ENCODE data around the gene CTBP1.

The CTBP1 gene

GRCh38 chr4:1177274-1178141, 71.4 kb downstream of the CTBP1 start:
- no peak for TF ChIP-seq CTCF (IDR thresholded peaks at IDR 0.05; ENCODE audit: extremely low read depth, insufficient read depth, missing control alignments)
- DNase-seq (ENCODE audit: low spot score), result no peak
- in situ Hi-C loops (cut with MboI; ENCODE audit: low pct_unique_long_range_greater_than_20kb, low sequenced_read_pairs, unreplicated experiment), result no loop called here

GRCh38 chr4:1176398-1177273, 72.3 kb downstream of the CTBP1 start:
- TF ChIP-seq CTCF (IDR thresholded peaks at IDR 0.05; ENCODE audit: extremely low read depth, insufficient read depth, missing control alignments), result no peak
- no peak for DNase-seq (ENCODE audit: low spot score)
- in situ Hi-C loops (cut with MboI; ENCODE audit: low pct_unique_long_range_greater_than_20kb, low sequenced_read_pairs, unreplicated experiment), result no loop called here

GRCh38 chr4:1175635-1176229, 73.2 kb downstream of the CTBP1 start:
- TF ChIP-seq CTCF (IDR thresholded peaks at IDR 0.05; ENCODE audit: extremely low read depth, insufficient read depth, missing control alignments), result no peak
- in situ Hi-C loops (cut with MboI; ENCODE audit: low pct_unique_long_range_greater_than_20kb, low sequenced_read_pairs, unreplicated experiment), result no loop called here
- no peak for DNase-seq (ENCODE audit: low spot score)

- in situ Hi-C loops (cut with MboI; ENCODE audit: low pct_unique_long_range_greater_than_20kb, low sequenced_read_pairs, unreplicated experiment), result no loop called here
- no peak for DNase-seq (ENCODE audit: low spot score)
- TF ChIP-seq CTCF (IDR thresholded peaks at IDR 0.05; ENCODE audit: extremely low read depth, insufficient read depth, missing control alignments), result no peak
Measured at GRCh38 chr4:1174941-1175634, 73.8 kb downstream of the CTBP1 start.

GRCh38 chr4:1172971-1173757, 75.8 kb downstream of the CTBP1 start:
- no peak for DNase-seq (ENCODE audit: low spot score)
- in situ Hi-C loops (cut with MboI; ENCODE audit: low pct_unique_long_range_greater_than_20kb, low sequenced_read_pairs, unreplicated experiment), result no loop called here
- no peak for TF ChIP-seq CTCF (IDR thresholded peaks at IDR 0.05; ENCODE audit: extremely low read depth, insufficient read depth, missing control alignments)
